GF-D8 (cell line): ENCODE results near the gene ASB3.
"Not testable (repeated sequence)": the region's sequence is repeated elsewhere in the genome, so short reads cannot be mapped to it uniquely, and the experiment has no call there.

Experiments used
- DNase-seq: peaks from one replicate; lab custom pipeline; 2025; lab: John Stamatoyannopoulos, UW

ASB3 gene

GRCh38 chr2:53729143-53729762, 57.5 kb downstream of the ASB3 start:
- no peak for DNase-seq

DNA sequence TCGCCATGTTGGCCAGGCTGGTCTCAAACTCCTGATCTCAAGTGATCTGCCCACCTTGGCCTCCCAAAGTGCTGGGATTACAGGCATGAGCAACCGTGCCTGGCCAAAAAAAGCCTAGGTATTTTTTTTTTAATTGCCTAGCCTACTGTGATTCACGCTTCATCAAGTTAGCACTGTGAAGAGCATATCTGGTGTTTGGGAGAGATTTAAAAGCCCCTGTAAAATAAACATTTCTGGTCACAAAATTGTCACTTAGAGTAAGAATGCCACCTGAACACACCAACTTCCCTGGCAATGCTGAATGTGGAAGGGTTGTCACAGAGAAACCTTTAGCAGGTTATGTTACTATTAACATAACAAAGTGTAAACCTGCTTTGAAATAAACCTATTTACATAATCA, 58.8 kb downstream of the ASB3 start:
- no peak for DNase-seq

DNA sequence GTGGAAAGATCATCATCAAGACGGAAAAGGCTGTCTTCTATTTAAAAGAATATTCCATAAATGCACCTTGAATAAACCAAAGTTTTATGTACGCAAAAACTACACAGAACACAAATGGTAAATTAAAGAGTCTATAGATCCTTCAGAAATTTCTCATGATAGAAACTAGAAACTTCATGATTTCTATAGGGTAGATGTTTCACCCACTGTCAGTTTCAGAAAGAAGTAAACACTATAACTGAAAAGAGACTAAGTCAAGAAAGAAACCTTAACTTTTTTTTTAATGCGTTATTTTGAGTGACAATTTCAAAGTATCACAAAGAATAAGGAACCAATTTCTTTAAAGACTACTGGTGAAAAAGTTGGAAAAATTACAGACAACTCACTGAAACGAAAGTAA, 61.1 kb downstream of the ASB3 start:
- DNase-seq: no peak

DNA sequence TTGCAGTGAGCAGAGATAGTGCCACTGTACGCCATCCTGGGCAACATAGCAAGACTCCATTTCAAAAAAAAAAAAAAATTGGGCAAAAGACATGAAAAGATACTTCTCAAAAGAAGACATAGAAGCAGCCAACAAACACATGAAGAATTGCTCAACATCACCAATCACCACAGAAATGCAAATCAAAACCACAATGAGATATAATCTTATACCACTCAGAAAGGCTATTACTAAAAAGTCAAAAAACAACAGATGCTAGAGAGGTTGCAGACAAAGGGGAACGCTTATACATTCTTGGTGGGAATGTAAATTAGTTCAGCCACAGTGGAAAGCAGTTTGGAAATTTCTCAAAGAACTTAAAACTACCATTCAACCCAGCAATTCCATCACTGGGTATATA, 62.2 kb downstream of the ASB3 start:
- no peak for DNase-seq

GRCh38 chr2:53720944-53721343, 65.8 kb downstream of the ASB3 start:
- DNase-seq: not testable (repeated sequence)

GRCh38 chr2:53715568-53715967, 71.2 kb downstream of the ASB3 start:
- no peak for DNase-seq

DNA sequence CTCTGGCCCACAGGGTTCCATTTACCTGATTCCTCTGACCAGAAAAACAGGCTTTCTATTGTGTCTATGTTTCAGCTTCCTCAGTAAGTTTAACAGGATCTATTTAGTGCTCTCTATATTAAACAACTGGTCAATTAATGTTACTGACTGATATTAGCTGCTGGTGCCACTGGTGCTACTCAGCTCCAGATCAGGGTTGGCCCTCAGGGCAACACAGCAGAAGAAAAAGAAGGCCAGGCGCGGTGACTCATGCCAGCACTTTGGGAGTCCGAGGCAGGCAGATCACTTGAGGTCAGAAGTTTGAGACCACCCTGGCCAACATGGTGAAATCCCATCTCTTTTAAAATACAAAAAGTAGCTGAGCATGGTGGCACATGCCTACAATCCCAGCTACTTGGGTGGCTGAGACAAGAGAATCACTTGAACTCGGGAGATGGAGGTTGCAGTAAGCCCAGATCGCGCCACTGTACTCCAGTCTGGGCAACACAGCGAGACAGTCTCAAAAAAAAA, 75.4 kb downstream of the ASB3 start:
- DNase-seq: no peak

DNA sequence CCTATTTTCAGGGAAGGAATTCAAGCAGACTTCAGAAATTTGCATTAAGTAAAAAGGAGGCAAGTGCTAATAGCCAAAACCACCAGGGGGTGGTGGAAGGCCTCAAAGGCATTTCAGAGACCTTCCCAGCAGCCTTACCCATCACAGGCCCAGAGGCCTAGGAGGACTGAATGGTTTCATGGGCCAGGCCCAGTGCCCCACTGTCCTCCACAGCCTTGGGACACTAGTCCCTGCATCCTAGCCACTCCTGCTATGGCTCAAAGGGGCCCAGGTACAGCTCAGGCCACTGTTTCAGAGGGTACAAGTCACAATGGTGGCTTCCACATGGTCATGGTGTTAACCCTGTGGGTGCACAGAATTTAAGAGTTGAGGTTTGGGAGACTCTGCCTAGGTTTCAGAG, 77.8 kb downstream of the ASB3 start:
- DNase-seq: no peak

GRCh38 chr2:53701221-53701620, 85.5 kb downstream of the ASB3 start:
- DNase-seq: no peak

DNA sequence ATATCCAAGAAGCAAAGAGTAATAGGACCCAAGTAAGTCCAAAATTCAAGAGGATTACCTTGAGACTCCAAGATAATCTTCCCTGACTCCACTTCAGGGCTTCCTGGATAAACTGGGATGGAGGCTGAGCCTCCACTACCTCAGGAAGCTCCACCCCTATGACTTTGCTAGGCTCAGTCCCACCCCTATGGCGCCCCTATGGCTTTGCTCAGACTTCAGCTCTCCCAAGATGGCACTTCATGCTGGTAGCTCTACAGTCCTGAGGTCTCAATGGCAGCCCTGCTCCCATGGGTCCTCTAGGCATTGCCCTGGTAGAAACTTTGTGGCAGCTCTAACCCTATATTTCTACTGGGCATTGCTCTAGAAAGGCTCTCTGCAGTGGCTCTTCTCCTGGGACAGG, 89.1 kb downstream of the ASB3 start:
- no peak for DNase-seq

- DNase-seq: no peak
Observed at GRCh38 chr2:53697092-53697491, 89.7 kb downstream of the ASB3 start.

DNA sequence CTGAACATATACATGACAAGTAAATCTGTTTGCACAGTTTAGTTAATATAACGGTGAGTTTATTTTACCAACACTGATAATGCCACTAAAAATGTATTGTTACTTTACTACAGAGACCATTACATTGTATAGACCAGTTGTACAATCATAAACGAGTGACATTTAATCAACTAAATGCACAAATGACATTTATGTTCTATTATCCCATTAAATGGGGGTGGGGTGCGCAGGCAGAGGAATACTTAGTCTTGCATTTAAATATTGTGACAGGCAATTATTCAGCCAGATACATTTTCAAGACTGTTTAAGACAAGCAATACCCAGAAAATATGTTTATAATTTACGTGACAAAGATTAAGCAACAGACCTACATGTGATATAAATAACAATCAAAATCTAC, 91.2 kb downstream of the ASB3 start:
- DNase-seq: no peak

- DNase-seq: no peak
Observed at GRCh38 chr2:53694096-53694771, 92.5 kb downstream of the ASB3 start.

GRCh38 chr2:53690876-53691275, 95.9 kb downstream of the ASB3 start:
- no peak for DNase-seq

- no peak for DNase-seq
Observed at GRCh38 chr2:53672881-53673522, 113.8 kb downstream of the ASB3 start.

DNA sequence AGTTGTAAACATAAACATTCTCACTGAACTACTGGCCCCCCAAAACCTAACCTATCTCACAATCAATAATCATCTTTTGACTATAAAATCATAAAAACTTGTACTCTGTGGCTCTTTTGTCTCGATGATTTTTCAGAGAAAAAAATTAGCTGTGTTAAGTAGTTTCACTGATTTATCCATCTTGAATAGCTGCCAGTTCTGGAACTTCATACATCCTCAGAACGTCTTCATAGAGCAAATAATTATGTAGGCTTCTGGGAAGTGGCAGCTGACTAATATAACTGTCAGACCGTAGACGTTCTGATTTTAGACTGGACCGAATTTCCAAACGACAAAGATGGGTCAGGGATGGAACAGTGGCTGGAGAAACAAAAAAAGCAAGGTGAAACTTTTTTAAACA, 116.4 kb downstream of the ASB3 start:
- no peak for DNase-seq

DNA sequence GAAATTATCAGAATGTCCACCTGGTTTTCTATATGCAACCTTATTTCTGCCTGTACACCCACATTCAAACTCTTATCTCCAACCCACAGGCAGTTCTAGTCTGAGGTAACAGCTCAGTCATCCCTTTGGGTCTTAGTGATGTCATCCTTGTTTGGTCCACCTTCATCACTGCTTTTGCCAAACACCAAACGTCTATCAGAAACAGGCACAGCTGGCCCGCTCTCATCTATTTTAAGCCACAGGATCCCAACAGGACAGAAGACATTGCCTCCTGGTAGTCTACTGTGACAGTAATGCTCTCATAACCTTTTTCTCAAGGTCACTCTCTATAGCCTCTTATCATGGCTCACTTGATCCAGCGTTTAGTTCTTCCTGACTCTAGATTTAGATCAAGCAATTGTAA, 118.1 kb downstream of the ASB3 start:
- DNase-seq: no peak

DNA sequence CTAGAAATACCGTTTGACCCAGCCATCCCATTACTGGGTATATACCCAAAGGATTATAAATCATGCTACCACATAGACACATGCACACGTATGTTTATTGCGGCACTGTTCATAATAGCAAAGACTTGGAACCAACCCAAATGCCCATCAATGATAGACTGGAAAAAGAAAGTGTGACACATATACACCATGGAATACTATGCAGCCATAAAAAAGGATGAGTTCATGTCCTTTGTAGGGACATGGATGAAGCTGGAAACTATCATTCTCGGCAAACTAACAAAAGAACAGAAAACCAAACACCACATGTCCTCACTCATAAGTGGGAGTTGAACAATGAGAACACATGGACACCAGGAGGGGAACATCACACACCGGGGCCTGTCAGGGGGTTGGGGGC, 119.6 kb downstream of the ASB3 start:
- DNase-seq: not testable (repeated sequence)

GRCh38 chr2:53660886-53661285, 125.9 kb downstream of the ASB3 start:
- no peak for DNase-seq

GRCh38 chr2:53658474-53658873, 128.3 kb downstream of the ASB3 start:
- DNase-seq: not testable (repeated sequence)

- DNase-seq: no peak
Observed at GRCh38 chr2:53655256-53655655, 131.5 kb downstream of the ASB3 start.

GRCh38 chr2:53654396-53654795, 132.4 kb downstream of the ASB3 start:
- DNase-seq: no peak

GRCh38 chr2:53652131-53652530, 134.6 kb downstream of the ASB3 start:
- DNase-seq: no peak
